Activated B cell treated with CpG ODN at 0.5 μM for 24 hours (primary cell): Measurements from ENCODE around the gene LPAR1. TPM values are rescaled to one million over a fixed set of nuclear protein-coding genes. Genes with fewer than 3 reads are reported as not detected.

ENCODE experiments used
- ATAC-seq: fragments of 200-7000 bp; cut with Tn5 transposase; one replicate; pipeline ENCODE4 v1.10.0; 2021; ENCODE audit warnings: low read depth, mild to moderate bottlenecking, moderate library complexity
- CTCF ChIA-PET: fragments of 350-600 bp; sonication (Branson Sonifier 250); formaldehyde crosslinking; loops from one replicate; lab custom pipeline; 2021; ENCODE audit warnings: antibody characterized with exemption; lab: Charles Lee
- POLR2A ChIA-PET: fragments of 350-600 bp; sonication (Branson Sonifier 250); formaldehyde crosslinking; loops from one replicate; lab custom pipeline; 2021; ENCODE audit warnings: antibody characterized with exemption; lab: Charles Lee
- DNase-seq: peaks from one replicate; pipeline ENCODE4 v3.0.0; 2022
- H3K27ac Mint-ChIP-seq: one replicate; pipeline ENCODE4 v1.8.0; 2020; ENCODE audit warnings: mixed read lengths
- H3K27me3 Mint-ChIP-seq: one replicate; pipeline ENCODE4 v1.8.0; 2021; ENCODE audit warnings: mixed read lengths
- H3K36me3 Mint-ChIP-seq: one replicate; pipeline ENCODE4 v1.8.0; 2021; ENCODE audit warnings: low read depth, mixed read lengths
- H3K4me1 Mint-ChIP-seq: one replicate; pipeline ENCODE4 v1.8.0; 2021; ENCODE audit warnings: mixed read lengths
- H3K4me3 Mint-ChIP-seq: one replicate; pipeline ENCODE4 v1.8.0; 2020; ENCODE audit warnings: mild to moderate bottlenecking, mixed read lengths
- H3K9me3 Mint-ChIP-seq: one replicate; pipeline ENCODE4 v1.8.0; 2020; ENCODE audit warnings: mixed read lengths
- CTCF ChIP-seq: fragments of 200-600 bp; IDR thresholded peaks from one replicate; pipeline ENCODE4 v1.8.0; 2022; ENCODE audit warnings: antibody characterized with exemption, mild to moderate bottlenecking
- intact Hi-C: fragments of 100-400 bp; cut with micrococcal nuclease; formaldehyde crosslinking; loops from one replicate; pipeline ENCODE4 v1.15.1; 2024
- total RNA-seq: library from RNA; stranded (reverse); gene quantifications from 2 replicates; pipeline ENCODE4 v1.2.3, GENCODE V29; 2022

The LPAR1 gene
- total RNA-seq, 1 donor from 2014 or later: not detected

- Mint-ChIP-seq H3K4me1 (peaks cover 5% of the 10 kb centered on the region), H3K4me3 (no peak overlapping the region), H3K9me3 (no peaks in the 10 kb centered on the region), H3K36me3 (no peaks in the 10 kb centered on the region), H3K27ac (no peak overlapping the region), H3K27me3 (peaks cover 4% of the 10 kb centered on the region)
- DNase-seq: no peak
- POLR2A ChIA-PET: no interaction called here
- CTCF ChIA-PET: no interaction called here
- intact Hi-C loops: no loop called here
- no peak for TF ChIP-seq CTCF
- ATAC-seq: no peak
These were observed 95.7 kb downstream of the LPAR1 start for GRCh38 chr9:110942522-110942921.

- intact Hi-C loops: no loop called here
- H3K4me1 Mint-ChIP-seq: peaks cover 5% of the 10 kb centered on the region
- TF ChIP-seq CTCF: no peak
- no peak overlapping the region for H3K27ac Mint-ChIP-seq
- peaks cover 4% of the 10 kb centered on the region for H3K27me3 Mint-ChIP-seq
- no peak overlapping the region for H3K4me3 Mint-ChIP-seq
- ChIA-PET CTCF (no interaction called here), POLR2A (no interaction called here)
- no peaks in the 10 kb centered on the region for H3K9me3 Mint-ChIP-seq
- no peaks in the 10 kb centered on the region for H3K36me3 Mint-ChIP-seq
- ATAC-seq (no peak), DNase-seq (no peak)
These were observed 97.2 kb downstream of the LPAR1 start for GRCh38 chr9:110940951-110941557.

GRCh38 chr9:110939573-110939972 is 98.7 kb downstream of the LPAR1 start:
- Mint-ChIP-seq H3K27me3 (peaks cover 4% of the 10 kb centered on the region), H3K4me3 (no peak overlapping the region), H3K4me1 (peaks cover 5% of the 10 kb centered on the region), H3K36me3 (no peaks in the 10 kb centered on the region), H3K9me3 (no peaks in the 10 kb centered on the region), H3K27ac (no peak overlapping the region)
- ATAC-seq (no peak), DNase-seq (no peak)
- intact Hi-C loops: no loop called here
- CTCF ChIA-PET: no interaction called here
- no peak for TF ChIP-seq CTCF
- POLR2A ChIA-PET: no interaction called here

GRCh38 chr9:110939047-110939446 is 99.2 kb downstream of the LPAR1 start:
- H3K27me3 Mint-ChIP-seq: peaks cover 4% of the 10 kb centered on the region
- DNase-seq (no peak), ATAC-seq (no peak)
- no peak for TF ChIP-seq CTCF
- intact Hi-C loops: no loop called here
- H3K9me3 Mint-ChIP-seq: no peaks in the 10 kb centered on the region
- ChIA-PET POLR2A (no interaction called here), CTCF (no interaction called here)
- no peaks in the 10 kb centered on the region for H3K36me3 Mint-ChIP-seq
- H3K4me1 Mint-ChIP-seq: peaks cover 5% of the 10 kb centered on the region
- no peak overlapping the region for H3K4me3 Mint-ChIP-seq
- H3K27ac Mint-ChIP-seq: no peak overlapping the region

GRCh38 chr9:110938242-110938641 is 100.0 kb downstream of the LPAR1 start:
- no peak overlapping the region for H3K4me3 Mint-ChIP-seq
- no peak overlapping the region for H3K27ac Mint-ChIP-seq
- no peak for ATAC-seq
- H3K9me3 Mint-ChIP-seq: no peaks in the 10 kb centered on the region
- intact Hi-C loops: no loop called here
- H3K27me3 Mint-ChIP-seq: peaks cover 2% of the 10 kb centered on the region
- no peaks in the 10 kb centered on the region for H3K36me3 Mint-ChIP-seq
- no peak for DNase-seq
- POLR2A ChIA-PET: no interaction called here
- TF ChIP-seq CTCF: no peak
- CTCF ChIA-PET: no interaction called here
- H3K4me1 Mint-ChIP-seq: peaks cover 5% of the 10 kb centered on the region
